Breast epithelium (tissue), 4 donors: Measurements from ENCODE around the gene OPCML. TPM values are rescaled to one million over a fixed set of nuclear protein-coding genes. Genes with fewer than 3 reads are reported as not detected.
A peak's percentile ranks its signal among the peaks of the same experiment; 100 is the strongest.

Experiments
- DNase-seq, 2 donors: peaks; one replicate each; pipeline ENCODE4 v3.0.0-alpha.2; 2019; ENCODE audit warnings: low spot score in 2 of 2
- H3K27ac ChIP-seq, 2 donors: fragments of 200-600 bp; sonication (generic) in 1 of 2; one replicate each; pipeline ENCODE4 v1.5.1; 2016 to 2019; ENCODE audit warnings: mild to moderate bottlenecking in 1 of 2
- H3K27me3 ChIP-seq, 2 donors: fragments of 200-600 bp; sonication (generic) in 1 of 2; one replicate each; pipeline versions ENCODE4 v1.5.1 to v1.6.0; 2017 to 2019; ENCODE audit warnings: control low read depth in 1 of 2, mild to moderate bottlenecking in 1 of 2
- H3K36me3 ChIP-seq: fragments of 200-600 bp; one replicate; pipeline ENCODE4 v1.5.1; 2019
- H3K4me1 ChIP-seq, 2 donors: fragments of 200-600 bp; sonication (generic); one replicate each; pipeline ENCODE4 v1.5.1; 2016 to 2019; ENCODE audit warnings: control low read depth in 1 of 2
- H3K4me3 ChIP-seq, 3 donors: fragments of 200-600 bp; sonication (generic); 1 replicate in 2 of 3; 2 replicates in 1 of 3; pipeline ENCODE4 v1.5.1; 2016 to 2019; ENCODE audit warnings: mild to moderate bottlenecking in 3 of 3, moderate library complexity in 2 of 3
- H3K9me3 ChIP-seq, 2 donors: fragments of 200-600 bp; sonication (generic) in 1 of 2; one replicate each; pipeline ENCODE4 v1.5.1; 2016 to 2019; ENCODE audit warnings: control low read depth in 1 of 2
- CTCF ChIP-seq, 3 donors: fragments of 450-650 bp; IDR thresholded peaks; one replicate each; pipeline ENCODE4 v1.5.1; 2016 to 2017; ENCODE audit warnings: antibody characterized with exemption in 3 of 3, mild to moderate bottlenecking in 3 of 3, moderate library complexity in 3 of 3
- POLR2A ChIP-seq: fragments of 450-650 bp; IDR thresholded peaks from one replicate; pipeline ENCODE4 v1.6.1; 2016; ENCODE audit warnings: antibody characterized with exemption, mild to moderate bottlenecking, moderate library complexity
- POLR2AphosphoS5 ChIP-seq, 3 donors: sonication (generic); formaldehyde crosslinking; IDR thresholded peaks; one replicate each; pipeline ENCODE4 v1.6.1; 2017; ENCODE audit warnings: antibody characterized with exemption in 3 of 3
- intact Hi-C: fragments of 100-400 bp; cut with DNase I; formaldehyde crosslinking; loops from one replicate; pipeline ENCODE4 v1.15.1; 2023; ENCODE audit warnings: low total_unique reads
- total RNA-seq, 3 donors: library from RNA; depleted of rRNA; stranded (reverse); fragments of >200 nt; gene quantifications; one replicate each; pipeline ENCODE4 v1.1.0, GENCODE V29; 2016

OPCML gene
- total RNA-seq, 3 donors from 2014 or later: not detected

DNA sequence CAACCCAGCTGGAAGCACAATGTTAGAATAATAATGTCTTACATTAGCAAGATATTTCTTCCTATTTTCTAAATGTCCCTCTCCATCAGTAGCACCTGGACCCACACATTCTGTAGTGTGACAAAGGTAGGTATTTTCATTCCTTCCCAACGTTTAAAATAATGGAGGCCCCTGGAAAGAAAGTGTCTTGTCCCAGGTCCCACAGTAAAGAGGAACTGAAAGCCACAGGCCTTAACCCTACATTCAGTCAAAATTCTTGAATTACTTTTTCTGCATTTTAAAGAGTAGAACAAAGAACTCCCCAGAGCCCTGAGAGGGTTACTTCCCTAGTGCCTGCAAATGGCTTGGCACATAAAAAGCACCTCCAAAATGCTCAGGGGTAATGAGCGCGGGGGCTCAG, 26.3 kb downstream of the OPCML start:
- Histone ChIP-seq H3K9me3 (no peaks in the 10 kb centered on the region), H3K27ac (no peak overlapping the region), H3K4me3 (no peak overlapping the region), H3K27me3 (no peaks in the 10 kb centered on the region), H3K4me1 (no peaks in the 10 kb centered on the region), H3K36me3 (no peaks in the 10 kb centered on the region)
- no peak for DNase-seq
- intact Hi-C loops: no loop called here
- TF ChIP-seq POLR2A (no peak), POLR2AphosphoS5 (IDR thresholded peaks at IDR 0.05) (no peak), CTCF (IDR thresholded peaks at IDR 0.05) (no peak)

DNA sequence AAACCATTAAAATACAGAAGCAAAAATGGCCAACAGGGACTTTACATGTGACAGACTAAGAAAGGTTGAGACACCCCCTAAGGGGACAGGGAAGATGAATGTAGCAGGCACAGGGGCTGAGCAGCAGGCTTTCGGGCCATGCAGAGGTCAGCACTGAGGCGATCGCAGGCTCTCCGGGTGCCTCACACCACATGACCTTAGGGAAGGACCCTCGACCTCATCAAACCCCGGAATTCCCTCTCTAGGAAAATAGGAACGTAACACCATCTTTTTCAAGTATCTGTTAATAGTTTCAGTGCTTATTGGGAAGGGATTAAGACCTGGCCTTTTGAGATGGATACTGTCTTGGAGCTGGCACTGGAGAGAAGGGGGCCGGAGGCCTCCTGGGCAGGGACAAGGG, 27.4 kb downstream of the OPCML start:
- no peak for DNase-seq
- Histone ChIP-seq H3K36me3 (no peaks in the 10 kb centered on the region), H3K27ac (no peak overlapping the region), H3K27me3 (peaks cover 0 to 4% of the 10 kb centered on the region in 2 donors), H3K4me1 (no peaks in the 10 kb centered on the region), H3K9me3 (no peaks in the 10 kb centered on the region), H3K4me3 (no peak overlapping the region)
- TF ChIP-seq POLR2A (no peak), POLR2AphosphoS5 (IDR thresholded peaks at IDR 0.05) (no peak), CTCF (IDR thresholded peaks at IDR 0.05) (no peak)
- intact Hi-C loops: no loop called here

DNA sequence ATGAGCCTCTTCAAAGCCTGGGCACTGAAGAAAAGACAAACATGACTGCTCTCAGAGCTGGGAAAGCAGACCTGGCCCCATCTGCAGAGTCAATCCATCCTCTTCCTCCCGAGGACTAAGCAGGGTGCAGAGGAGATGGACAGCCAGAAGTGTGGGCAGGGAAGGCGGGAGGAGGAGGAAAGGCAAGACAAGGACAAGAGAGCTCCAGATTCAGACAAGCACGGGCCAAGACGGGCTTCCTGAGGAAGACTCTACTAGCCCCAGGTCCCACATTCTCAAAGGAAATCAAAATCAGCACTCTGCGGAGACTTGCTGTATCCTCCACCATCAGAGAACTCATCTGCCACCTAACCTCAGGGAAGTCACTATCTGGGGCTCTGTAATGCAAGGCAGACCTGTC, 28.5 kb downstream of the OPCML start:
- Histone ChIP-seq H3K4me3 (no peak overlapping the region), H3K4me1 (no peaks in the 10 kb centered on the region), H3K36me3 (no peaks in the 10 kb centered on the region), H3K9me3 (no peaks in the 10 kb centered on the region), H3K27me3 (peaks cover 0 to 4% of the 10 kb centered on the region in 2 donors), H3K27ac (no peak overlapping the region)
- DNase-seq: no peak
- no peak for TF ChIP-seq CTCF (IDR thresholded peaks at IDR 0.05)
- TF ChIP-seq POLR2A: no peak
- no peak for TF ChIP-seq POLR2AphosphoS5 (IDR thresholded peaks at IDR 0.05)
- intact Hi-C loops: no loop called here

- no peaks in the 10 kb centered on the region for H3K9me3 ChIP-seq
- no peaks in the 10 kb centered on the region for H3K4me1 ChIP-seq
- H3K27me3 ChIP-seq: peaks cover 0 to 4% of the 10 kb centered on the region in 2 donors
- no peak for DNase-seq
- TF ChIP-seq CTCF (IDR thresholded peaks at IDR 0.05): no peak
- TF ChIP-seq POLR2AphosphoS5 (IDR thresholded peaks at IDR 0.05): no peak
- TF ChIP-seq POLR2A: no peak
- intact Hi-C loops: no loop called here
- H3K36me3 ChIP-seq: no peaks in the 10 kb centered on the region
- no peak overlapping the region for H3K27ac ChIP-seq
- no peak overlapping the region for H3K4me3 ChIP-seq
Measured at GRCh38 chr11:133503236-133503635, 29.1 kb downstream of the OPCML start.

- intact Hi-C loops: no loop called here
- Histone ChIP-seq H3K4me1 (no peaks in the 10 kb centered on the region), H3K27me3 (peaks cover 0 to 4% of the 10 kb centered on the region in 2 donors), H3K27ac (peak overlapping the region; percentile 21 to 32), H3K36me3 (no peaks in the 10 kb centered on the region), H3K4me3 (peak overlapping the region in 2 of 3 donors; percentile 12 to 54), H3K9me3 (no peaks in the 10 kb centered on the region)
- DNase-seq: peak in 1 of 2 donors; percentile 37
- no peak for TF ChIP-seq POLR2A
- TF ChIP-seq POLR2AphosphoS5 (IDR thresholded peaks at IDR 0.05): no peak
- no peak for TF ChIP-seq CTCF (IDR thresholded peaks at IDR 0.05)
Measured at GRCh38 chr11:133501643-133502539, 30.4 kb downstream of the OPCML start.
